Measurements from ENCODE around the gene RGS7BP.

Gene RGS7BP

DNA sequence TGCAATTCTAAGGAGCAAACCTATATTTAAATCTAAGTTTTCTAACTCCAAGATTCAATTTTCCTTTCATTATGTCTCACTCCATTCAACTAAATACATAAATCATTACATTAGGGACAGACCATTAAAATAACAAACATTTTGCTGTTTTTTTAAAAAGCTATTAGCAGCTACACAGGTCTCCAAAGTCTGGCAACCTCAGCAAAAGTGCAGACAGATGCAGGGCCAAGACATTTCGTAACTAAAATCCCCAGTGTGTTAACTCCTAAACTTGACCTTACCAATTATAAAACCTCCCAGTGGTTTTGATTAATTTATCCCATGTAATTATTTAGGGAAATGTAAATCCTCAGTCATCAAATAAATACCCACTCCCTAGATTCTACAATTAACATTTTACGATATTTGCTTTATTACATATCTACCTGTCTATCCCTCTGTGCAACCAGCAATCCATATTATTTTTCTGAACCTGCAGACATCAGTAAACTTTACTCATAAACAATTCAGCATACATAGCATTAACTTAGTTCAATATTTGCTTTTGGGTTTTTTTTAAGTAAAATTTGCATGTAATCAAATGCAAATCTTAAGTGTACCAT lies 64.7 kb downstream of the RGS7BP start:
- TF ChIP-seq FOXM1 (IDR thresholded peaks at IDR 0.05; ENCODE audit: borderline replicate concordance, low read depth), result no peak
- no peak for TF ChIP-seq EGR1 (IDR thresholded peaks at IDR 0.05)
- TF ChIP-seq YY1 (IDR thresholded peaks at IDR 0.05; ENCODE audit: low read depth), result no peak
- no peak for TF ChIP-seq TAF1 (IDR thresholded peaks at IDR 0.05; ENCODE audit: low read depth)
- no peak for TF ChIP-seq TEAD4 (IDR thresholded peaks at IDR 0.05)
- no peak for TF ChIP-seq RAD21 (IDR thresholded peaks at IDR 0.05; ENCODE audit: low read depth)
- TF ChIP-seq, protein P1, sequence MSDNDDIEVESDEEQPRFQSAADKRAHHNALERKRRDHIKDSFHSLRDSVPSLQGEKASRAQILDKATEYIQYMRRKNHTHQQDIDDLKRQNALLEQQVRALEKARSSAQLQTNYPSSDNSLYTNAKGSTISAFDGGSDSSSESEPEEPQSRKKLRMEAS (IDR thresholded peaks at IDR 0.05), result no peak
- TF ChIP-seq CREB1 (IDR thresholded peaks at IDR 0.05; ENCODE audit: low read depth), result no peak
- TF ChIP-seq REST (IDR thresholded peaks at IDR 0.05; ENCODE audit: low read depth), result no peak
- TF ChIP-seq ZBTB7A (IDR thresholded peaks at IDR 0.05; ENCODE audit: low read depth), result no peak
- no peak for TF ChIP-seq CEBPB (IDR thresholded peaks at IDR 0.05)
- no peak for TF ChIP-seq TCF12 (IDR thresholded peaks at IDR 0.05; ENCODE audit: low read depth)
- no peak for TF ChIP-seq EP300 (IDR thresholded peaks at IDR 0.05; ENCODE audit: borderline replicate concordance)
- no peak for TF ChIP-seq NFIC (IDR thresholded peaks at IDR 0.05)
- TF ChIP-seq USF1 (IDR thresholded peaks at IDR 0.05), result no peak

- TF ChIP-seq FOXM1 (IDR thresholded peaks at IDR 0.05; ENCODE audit: borderline replicate concordance, low read depth) (no peak), TEAD4 (IDR thresholded peaks at IDR 0.05) (no peak), EGR1 (IDR thresholded peaks at IDR 0.05) (no peak), CREB1 (IDR thresholded peaks at IDR 0.05; ENCODE audit: low read depth) (no peak), RAD21 (IDR thresholded peaks at IDR 0.05; ENCODE audit: low read depth) (no peak), YY1 (IDR thresholded peaks at IDR 0.05; ENCODE audit: low read depth) (no peak), EP300 (IDR thresholded peaks at IDR 0.05; ENCODE audit: borderline replicate concordance) (no peak), NFIC (IDR thresholded peaks at IDR 0.05) (no peak), TAF1 (IDR thresholded peaks at IDR 0.05; ENCODE audit: low read depth) (no peak), TCF12 (IDR thresholded peaks at IDR 0.05; ENCODE audit: low read depth) (no peak), REST (IDR thresholded peaks at IDR 0.05; ENCODE audit: low read depth) (no peak), CEBPB (IDR thresholded peaks at IDR 0.05) (no peak), ZBTB7A (IDR thresholded peaks at IDR 0.05; ENCODE audit: low read depth) (no peak), USF1 (IDR thresholded peaks at IDR 0.05) (no peak)
- TF ChIP-seq, protein P1 (IDR thresholded peaks at IDR 0.05), result no peak
Measured at GRCh38 chr5:64575561-64575960, 69.7 kb downstream of the RGS7BP start.

GRCh38 chr5:64576250-64576649 lies 70.4 kb downstream of the RGS7BP start:
- TF ChIP-seq CREB1 (IDR thresholded peaks at IDR 0.05; ENCODE audit: low read depth) (no peak), REST (IDR thresholded peaks at IDR 0.05; ENCODE audit: low read depth) (no peak), YY1 (IDR thresholded peaks at IDR 0.05; ENCODE audit: low read depth) (no peak), USF1 (IDR thresholded peaks at IDR 0.05) (no peak), EP300 (IDR thresholded peaks at IDR 0.05; ENCODE audit: borderline replicate concordance) (no peak), FOXM1 (IDR thresholded peaks at IDR 0.05; ENCODE audit: borderline replicate concordance, low read depth) (no peak), ZBTB7A (IDR thresholded peaks at IDR 0.05; ENCODE audit: low read depth) (no peak), RAD21 (IDR thresholded peaks at IDR 0.05; ENCODE audit: low read depth) (no peak), EGR1 (IDR thresholded peaks at IDR 0.05) (no peak), NFIC (IDR thresholded peaks at IDR 0.05) (no peak), CEBPB (IDR thresholded peaks at IDR 0.05) (no peak), TCF12 (IDR thresholded peaks at IDR 0.05; ENCODE audit: low read depth) (no peak), TAF1 (IDR thresholded peaks at IDR 0.05; ENCODE audit: low read depth) (no peak)
- TF ChIP-seq, protein P1 (IDR thresholded peaks at IDR 0.05), result no peak

Data from Ishikawa (cell line).